ENCODE measurements around the gene KLRF1.

Gene KLRF1

DNA sequence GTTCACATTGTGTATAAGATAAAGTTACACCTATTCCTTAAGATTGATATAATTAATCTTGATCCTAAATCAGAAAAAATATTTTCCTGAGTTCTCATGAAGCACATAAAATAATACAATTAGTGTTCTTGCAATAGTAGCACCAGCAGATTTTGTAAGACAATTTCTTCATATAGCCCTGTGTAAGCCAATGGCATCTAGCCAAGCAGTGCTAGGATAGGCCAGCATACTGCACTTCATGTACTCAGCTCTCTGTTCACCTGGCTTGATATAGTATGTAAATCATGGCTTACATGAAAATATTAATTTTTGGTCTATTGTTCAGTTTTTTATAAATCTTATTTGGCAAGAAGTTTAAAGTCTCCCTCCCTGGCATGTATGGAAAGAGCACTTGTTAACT, 55.9 kb downstream of the KLRF1 start:
- Histone ChIP-seq H3K36me3 (no peaks in the 10 kb centered on the region), H3K4me3 (no peak overlapping the region), H3K4me1 (no peaks in the 10 kb centered on the region), H3K27ac (no peak overlapping the region), H3K27me3 (no peaks in the 10 kb centered on the region), H3K9me3 (no peaks in the 10 kb centered on the region)
- no peak for TF ChIP-seq CTCF (IDR thresholded peaks at IDR 0.05)
- intact Hi-C loops (cut with DNase I; ENCODE audit: low total_unique reads), result no loop called here
- no peak for DNase-seq

DNA sequence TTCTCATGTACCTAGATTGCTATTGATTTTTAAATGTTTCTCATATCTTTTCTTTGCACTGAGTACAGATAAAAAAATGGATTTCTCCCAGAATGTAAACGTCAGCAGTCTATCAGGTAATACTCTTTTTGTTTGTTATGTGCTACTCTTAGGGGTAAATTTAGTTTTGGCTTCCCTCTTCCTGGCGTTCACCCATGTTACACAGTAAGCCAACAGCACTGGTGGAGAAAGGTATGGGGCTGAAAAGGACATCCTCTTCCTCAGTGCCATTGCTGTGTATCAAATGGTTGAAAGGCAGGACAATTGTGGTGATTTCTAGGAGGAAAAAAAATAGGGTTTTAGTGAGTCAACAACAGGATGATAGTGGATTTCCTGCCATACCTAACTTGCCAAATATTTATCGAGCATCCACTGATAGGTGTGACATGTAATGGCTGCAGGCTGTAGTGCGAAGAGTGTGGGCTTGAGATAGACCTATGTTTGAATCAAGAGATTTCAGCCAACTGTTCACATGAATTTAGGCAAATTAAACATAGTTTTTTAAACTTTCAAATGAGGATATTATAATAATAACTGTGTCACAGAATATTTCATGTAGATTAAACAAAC, 61.5 kb downstream of the KLRF1 start:
- intact Hi-C loops (cut with DNase I; ENCODE audit: low total_unique reads), result no loop called here
- no peak for DNase-seq
- Histone ChIP-seq H3K4me1 (no peaks in the 10 kb centered on the region), H3K36me3 (no peaks in the 10 kb centered on the region), H3K4me3 (no peak overlapping the region), H3K27ac (no peak overlapping the region), H3K9me3 (no peaks in the 10 kb centered on the region), H3K27me3 (no peaks in the 10 kb centered on the region)
- TF ChIP-seq CTCF (IDR thresholded peaks at IDR 0.05), result no peak
